ENCODE measurements around the gene CDCA5.
A peak's percentile ranks its signal among the peaks of the same experiment; 100 is the strongest.

CDCA5 gene

GRCh38 chr11:65129649-65130441 is 46.0 kb upstream of the CDCA5 start:
- peaks cover 37% of the 10 kb centered on the region for H3K36me3 ChIP-seq (ENCODE audit: insufficient read depth, low read length)

GRCh38 chr11:65128182-65129145 is 44.6 kb upstream of the CDCA5 start:
- no peak for TF ChIP-seq FOXP2 (optimal IDR thresholded peaks at IDR 0.05; ENCODE audit: control extremely low read depth, extremely low read length, insufficient read depth)
- no peak for TF ChIP-seq EZH2 (IDR thresholded peaks at IDR 0.05)
- TF ChIP-seq POLR2AphosphoS5 (IDR thresholded peaks at IDR 0.05; ENCODE audit: borderline replicate concordance, low read depth, low read length): no peak
- DNase-seq (ENCODE audit: low read depth, low spot score): no peak
- Histone ChIP-seq H3K9me3 (ENCODE audit: low read depth, low read length) (no peaks in the 10 kb centered on the region), H3K4me3 (no peak overlapping the region), H3K9ac (ENCODE audit: insufficient read length) (no peak overlapping the region), H3K27ac (no peak overlapping the region), H3K36me3 (ENCODE audit: insufficient read depth, low read length) (peaks cover 43% of the 10 kb centered on the region)

More at GRCh38 chr11:65129649-65130441, 46.0 kb upstream of the CDCA5 start:
- TF ChIP-seq FOXP2 (optimal IDR thresholded peaks at IDR 0.05; ENCODE audit: control extremely low read depth, extremely low read length, insufficient read depth) (no peak), POLR2AphosphoS5 (IDR thresholded peaks at IDR 0.05; ENCODE audit: borderline replicate concordance, low read depth, low read length) (no peak), EZH2 (IDR thresholded peaks at IDR 0.05) (no peak)
- H3K9ac ChIP-seq (ENCODE audit: insufficient read length): no peak overlapping the region
- no peak overlapping the region for H3K4me3 ChIP-seq
- no peaks in the 10 kb centered on the region for H3K9me3 ChIP-seq (ENCODE audit: low read depth, low read length)
- no peak for DNase-seq (ENCODE audit: low read depth, low spot score)
- no peak overlapping the region for H3K27ac ChIP-seq

GRCh38 chr11:65127473-65128181 is 43.8 kb upstream of the CDCA5 start:
- Histone ChIP-seq H3K36me3 (ENCODE audit: insufficient read depth, low read length) (peaks cover 43% of the 10 kb centered on the region), H3K9me3 (ENCODE audit: low read depth, low read length) (no peaks in the 10 kb centered on the region), H3K9ac (ENCODE audit: insufficient read length) (no peak overlapping the region), H3K27ac (no peak overlapping the region; the same call in 1 of the 2 replicates), H3K4me3 (no peak overlapping the region)
- TF ChIP-seq FOXP2 (optimal IDR thresholded peaks at IDR 0.05; ENCODE audit: control extremely low read depth, extremely low read length, insufficient read depth): no peak
- TF ChIP-seq EZH2 (IDR thresholded peaks at IDR 0.05): no peak
- no peak for TF ChIP-seq POLR2AphosphoS5 (IDR thresholded peaks at IDR 0.05; ENCODE audit: borderline replicate concordance, low read depth, low read length)
- no peak for DNase-seq (ENCODE audit: low read depth, low spot score)

- Histone ChIP-seq H3K36me3 (ENCODE audit: insufficient read depth, low read length) (peaks cover 43% of the 10 kb centered on the region), H3K4me3 (no peak overlapping the region), H3K9ac (ENCODE audit: insufficient read length) (no peak overlapping the region), H3K27ac (no peak overlapping the region), H3K9me3 (ENCODE audit: low read depth, low read length) (no peaks in the 10 kb centered on the region)
- DNase-seq (ENCODE audit: low read depth, low spot score): no peak
- no peak for TF ChIP-seq EZH2 (IDR thresholded peaks at IDR 0.05)
- TF ChIP-seq POLR2AphosphoS5 (IDR thresholded peaks at IDR 0.05; ENCODE audit: borderline replicate concordance, low read depth, low read length): no peak; the same call in 1 of the 2 replicates
- TF ChIP-seq FOXP2 (optimal IDR thresholded peaks at IDR 0.05; ENCODE audit: control extremely low read depth, extremely low read length, insufficient read depth): no peak
These were observed 42.9 kb upstream of the CDCA5 start for GRCh38 chr11:65126624-65127274.

- H3K36me3 ChIP-seq (ENCODE audit: insufficient read depth, low read length): peaks cover 44% of the 10 kb centered on the region
- DNase-seq (ENCODE audit: low read depth, low spot score): no peak
- TF ChIP-seq POLR2AphosphoS5 (IDR thresholded peaks at IDR 0.05; ENCODE audit: borderline replicate concordance, low read depth, low read length) (0 out of 2 replicates have a peak, but pooled peaks have one; percentile 2), FOXP2 (optimal IDR thresholded peaks at IDR 0.05; ENCODE audit: control extremely low read depth, extremely low read length, insufficient read depth) (no peak)
- no peak overlapping the region for H3K9ac ChIP-seq (ENCODE audit: insufficient read length)
- no peaks in the 10 kb centered on the region for H3K9me3 ChIP-seq (ENCODE audit: low read depth, low read length)
- no peak overlapping the region for H3K4me3 ChIP-seq
- no peak overlapping the region for H3K27ac ChIP-seq
These were observed 41.6 kb upstream of the CDCA5 start for GRCh38 chr11:65125197-65126056.

- no peak for TF ChIP-seq POLR2AphosphoS5 (IDR thresholded peaks at IDR 0.05; ENCODE audit: borderline replicate concordance, low read depth, low read length)
- no peak for TF ChIP-seq FOXP2 (optimal IDR thresholded peaks at IDR 0.05; ENCODE audit: control extremely low read depth, extremely low read length, insufficient read depth)
- TF ChIP-seq EZH2 (IDR thresholded peaks at IDR 0.05): no peak
- DNase-seq (ENCODE audit: low read depth, low spot score): no peak
- peaks cover 52% of the 10 kb centered on the region for H3K36me3 ChIP-seq (ENCODE audit: insufficient read depth, low read length)
- H3K27ac ChIP-seq: no peak overlapping the region
- H3K4me3 ChIP-seq: no peak overlapping the region
- H3K9me3 ChIP-seq (ENCODE audit: low read depth, low read length): no peaks in the 10 kb centered on the region
- no peak overlapping the region for H3K9ac ChIP-seq (ENCODE audit: insufficient read length)
These were observed 40.8 kb upstream of the CDCA5 start for GRCh38 chr11:65124480-65125196.
